ENCODE data around the gene AMER3.
"Not testable (repeated sequence)": the region's sequence is repeated elsewhere in the genome, so short reads cannot be mapped to it uniquely, and the experiment has no call there.

The AMER3 gene, protein sequence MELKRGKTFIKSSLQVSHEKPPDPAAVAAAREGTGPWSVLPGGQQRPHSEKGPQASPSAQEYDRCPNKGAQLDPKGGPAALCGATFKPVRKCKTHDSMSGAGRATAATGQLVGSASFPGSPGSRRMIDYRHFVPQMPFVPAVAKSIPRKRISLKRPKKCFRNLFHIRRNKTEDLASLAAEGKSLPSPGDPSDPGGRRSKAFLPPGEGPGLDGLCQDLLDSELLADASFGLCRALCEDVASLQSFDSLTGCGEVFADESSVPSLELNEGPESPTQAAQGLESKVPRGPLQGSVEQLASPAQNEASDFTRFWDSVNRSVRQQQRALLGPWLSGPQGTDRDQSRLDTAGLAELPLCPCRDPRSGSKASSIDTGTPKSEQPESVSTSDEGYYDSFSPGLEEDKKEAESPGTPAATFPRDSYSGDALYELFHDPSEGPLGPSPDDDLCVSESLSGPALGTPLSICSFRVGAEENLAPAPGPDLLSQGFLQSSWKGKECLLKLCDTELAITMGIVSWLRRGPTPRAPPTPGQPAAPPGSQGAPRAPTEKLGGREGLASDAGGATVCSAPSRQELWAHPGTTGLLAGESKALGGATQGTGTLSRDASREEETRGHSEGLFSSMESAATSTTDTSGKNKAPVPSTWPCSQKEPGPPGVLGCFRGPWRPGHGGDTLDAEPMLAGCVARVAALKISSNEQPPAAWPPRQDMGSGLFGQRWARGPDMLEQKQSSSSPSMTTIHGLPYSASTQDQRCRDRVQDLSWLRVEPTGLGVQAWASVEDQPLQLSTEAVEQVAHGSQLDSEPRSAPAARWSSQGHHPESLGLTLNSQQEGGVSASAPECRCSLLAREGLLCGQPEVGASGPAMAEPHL

DNA sequence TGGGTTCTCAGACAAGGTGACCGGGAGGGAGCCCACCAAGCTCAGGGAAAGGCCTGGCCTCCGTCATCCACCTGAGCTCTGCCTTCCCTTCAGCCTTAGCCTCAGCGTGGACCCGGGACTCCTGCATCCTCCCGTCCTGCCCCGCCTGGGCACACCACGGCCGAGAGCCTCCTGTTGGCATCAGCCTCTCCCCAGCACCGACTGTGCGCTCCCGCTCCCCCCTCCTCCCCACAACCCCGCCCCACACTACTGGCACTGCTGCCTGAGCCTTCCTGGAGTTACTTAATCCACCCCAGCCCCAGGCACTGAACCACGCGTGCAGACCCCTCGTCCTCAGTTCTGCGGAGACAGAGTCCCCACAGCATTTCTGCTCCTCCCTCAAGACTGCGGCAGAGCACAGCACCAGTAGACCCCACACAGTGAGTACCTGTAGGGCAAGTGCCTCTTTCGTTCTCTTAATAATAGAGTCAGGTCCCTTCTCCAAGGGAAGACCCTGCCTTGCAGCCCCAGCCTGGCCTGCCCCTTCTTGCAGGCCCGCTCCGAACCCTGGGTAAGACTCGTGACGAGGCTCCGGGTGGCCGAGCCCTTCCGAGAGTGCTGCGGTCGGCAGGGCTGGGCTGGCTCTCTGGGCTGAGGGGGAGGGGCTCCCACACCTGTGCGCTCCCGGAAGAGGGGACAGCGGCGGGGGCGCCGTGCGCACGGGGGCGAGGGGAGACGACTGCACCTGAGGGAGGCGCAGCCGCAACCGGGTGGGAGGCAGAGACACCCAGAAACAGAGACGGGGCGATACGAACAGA, at the start of gene AMER3:
Gene AMER3, plus strand, starts transcription at position 285 of the 797 bp plus-strand sequence. CDS start 6,533 bp downstream, outside the sequence.
- DNase-seq (ENCODE audit: low spot score) = no peak

DNA sequence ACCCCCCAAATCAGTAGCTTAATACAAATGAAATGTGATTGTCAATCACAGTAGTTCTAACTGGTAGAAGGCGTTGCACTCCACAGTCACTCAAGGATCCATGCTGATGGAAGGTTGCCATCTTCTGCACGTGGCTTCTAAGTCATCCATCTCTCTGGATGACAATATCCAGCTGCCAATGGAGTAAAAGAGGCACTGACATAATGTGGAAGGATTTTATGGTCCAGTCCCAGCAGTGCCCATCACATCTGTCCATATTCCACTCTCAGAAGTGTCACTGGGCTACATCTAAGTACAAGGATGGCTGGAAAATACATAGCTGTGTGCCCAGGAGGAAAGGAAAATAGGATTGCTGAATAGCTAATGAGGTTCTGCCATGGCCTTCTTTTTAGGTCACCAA, 40.5 kb upstream of the AMER3 start:
- DNase-seq (ENCODE audit: low spot score) = not testable (repeated sequence)

DNA sequence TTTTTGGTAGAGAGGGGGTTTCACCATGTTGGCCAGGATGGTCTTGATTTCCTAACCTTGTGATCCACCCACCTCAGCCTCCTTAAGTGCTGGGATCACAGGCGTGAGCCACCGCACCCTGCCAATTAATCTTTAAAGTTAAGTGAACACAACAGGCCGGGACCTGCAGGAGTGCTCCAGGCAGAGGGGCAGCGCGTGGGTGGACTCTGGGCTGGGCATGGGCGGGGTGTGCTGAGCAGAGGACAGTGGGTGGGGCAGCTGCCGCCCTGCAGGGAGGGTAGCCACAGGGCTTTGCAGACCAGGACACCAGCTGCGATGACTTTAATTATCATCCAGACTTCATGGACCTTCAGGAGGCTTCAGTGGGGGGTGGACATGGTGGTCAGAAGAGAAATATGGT, 35.3 kb upstream of the AMER3 start:
- no peak for DNase-seq (ENCODE audit: low spot score)

DNA sequence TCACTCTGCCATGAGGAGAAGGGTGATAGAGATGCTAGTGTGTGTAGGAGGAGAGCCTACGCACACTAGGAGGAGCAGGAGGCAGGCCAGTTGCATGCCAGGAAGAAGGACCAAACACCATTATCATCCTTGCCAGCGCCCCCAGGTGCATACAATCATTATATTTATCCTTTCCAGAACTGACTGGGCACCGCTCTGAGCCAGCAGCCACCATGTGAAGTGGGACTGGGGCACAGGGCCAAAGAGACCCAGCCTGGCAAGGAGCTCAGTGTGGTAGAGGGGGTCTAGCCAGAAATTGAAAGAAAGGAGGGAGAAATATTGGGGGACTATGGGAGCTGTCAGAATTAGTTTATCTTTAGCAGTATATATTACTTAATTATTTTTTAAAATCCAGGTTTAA, 34.8 kb upstream of the AMER3 start:
- no peak for DNase-seq (ENCODE audit: low spot score)

DNA sequence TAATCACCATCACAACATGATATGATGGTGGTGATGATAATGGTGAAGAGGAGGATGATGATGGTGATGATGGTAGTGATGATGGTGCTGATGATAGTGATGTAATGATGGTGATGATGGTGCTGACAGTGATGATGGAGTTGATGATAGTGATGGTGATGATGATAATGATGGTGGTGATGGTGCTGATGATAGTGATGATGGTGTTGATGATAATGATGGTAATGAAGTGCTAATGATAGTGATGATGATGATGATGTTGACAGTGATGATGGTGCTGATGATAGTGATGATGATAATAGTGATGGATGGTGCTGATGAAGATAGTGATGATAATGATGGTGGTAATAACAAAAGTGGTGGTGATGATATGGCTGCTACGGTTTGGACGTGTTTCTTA, 30.9 kb upstream of the AMER3 start:
- DNase-seq (ENCODE audit: low spot score) = no peak

DNA sequence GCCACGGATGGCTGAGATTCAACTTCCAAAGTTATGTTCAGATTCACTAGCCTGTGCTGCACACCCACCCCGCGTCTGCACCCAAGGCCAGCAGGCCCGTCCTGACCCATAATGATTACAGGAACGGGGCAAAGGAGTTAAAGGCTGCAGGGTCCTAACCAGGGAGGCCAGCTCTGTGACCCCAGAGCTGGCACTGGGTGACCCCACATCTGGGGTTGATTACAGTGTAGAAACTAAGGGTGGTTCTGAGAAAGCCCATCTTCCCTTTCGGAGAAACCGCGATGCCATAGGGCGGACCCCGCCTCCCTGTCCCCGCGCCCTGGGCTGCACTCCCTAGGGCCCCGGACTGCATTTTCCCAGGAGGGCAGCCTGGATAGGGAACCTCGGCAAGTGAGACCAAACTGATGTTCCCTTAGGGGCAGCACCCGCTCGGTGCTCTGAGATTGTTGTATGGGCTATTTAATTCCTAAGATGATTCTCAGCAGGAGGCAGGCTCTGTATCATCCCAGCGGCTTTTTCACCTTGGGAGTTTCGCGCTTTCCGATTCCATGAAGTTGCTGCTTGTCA, 28.6 kb upstream of the AMER3 start:
- DNase-seq (ENCODE audit: low spot score) = no peak

DNA sequence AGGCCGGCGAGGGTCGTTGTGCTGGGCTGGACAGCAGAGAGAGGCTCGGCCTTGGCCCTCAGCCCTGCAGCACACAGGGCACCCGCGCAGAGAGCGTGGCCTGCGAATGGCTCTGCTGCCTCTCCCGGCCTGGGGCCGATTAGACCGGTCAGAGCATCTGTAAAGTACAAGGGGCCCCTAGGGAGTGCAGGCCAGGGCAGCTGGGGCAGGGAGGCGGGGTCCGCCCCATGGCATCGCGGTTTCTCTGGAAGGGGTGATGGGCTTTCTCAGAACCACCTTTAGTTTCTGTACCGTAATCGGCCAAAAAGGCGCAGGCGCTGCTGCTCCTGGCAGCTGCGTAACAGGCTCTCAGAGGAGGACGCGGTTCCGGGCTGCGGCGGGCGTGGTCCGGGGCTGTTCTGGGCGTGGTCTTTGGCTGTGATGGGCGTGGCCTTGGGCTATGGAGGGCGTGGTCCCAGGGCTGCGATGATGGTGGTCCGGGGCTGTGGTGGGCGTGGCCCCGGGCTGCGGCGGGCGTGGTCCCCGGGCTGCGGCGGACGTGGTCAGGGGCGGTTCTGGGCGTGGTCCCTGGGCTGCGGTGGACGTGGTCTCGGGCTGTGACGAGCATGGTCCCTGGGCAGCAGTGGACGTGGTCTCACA, 27.9 kb upstream of the AMER3 start:
- peak; percentile 31 for DNase-seq (ENCODE audit: low spot score)

DNA sequence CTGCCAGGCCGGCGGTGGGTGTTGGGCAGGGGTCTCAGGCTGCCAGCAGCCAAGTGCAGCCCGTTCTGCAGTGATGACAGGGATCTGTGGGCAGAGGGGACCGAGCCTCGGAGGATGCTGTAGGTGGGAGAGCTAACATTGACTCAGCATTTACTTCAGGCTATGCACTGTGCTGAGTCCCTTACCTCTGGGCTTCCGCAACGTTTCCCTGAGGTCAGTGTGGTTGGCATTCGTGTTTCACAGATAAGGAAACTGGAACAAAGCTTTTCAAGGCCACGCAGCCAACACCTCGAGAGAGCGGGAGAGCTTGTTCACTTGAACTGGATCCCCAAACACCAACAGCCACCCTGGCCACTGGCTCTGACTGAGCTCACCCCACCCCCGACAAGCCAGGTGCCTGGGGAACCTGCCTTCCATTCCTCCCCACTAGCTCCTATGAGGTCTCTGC, 27.3 kb upstream of the AMER3 start:
- DNase-seq (ENCODE audit: low spot score) = no peak

DNA sequence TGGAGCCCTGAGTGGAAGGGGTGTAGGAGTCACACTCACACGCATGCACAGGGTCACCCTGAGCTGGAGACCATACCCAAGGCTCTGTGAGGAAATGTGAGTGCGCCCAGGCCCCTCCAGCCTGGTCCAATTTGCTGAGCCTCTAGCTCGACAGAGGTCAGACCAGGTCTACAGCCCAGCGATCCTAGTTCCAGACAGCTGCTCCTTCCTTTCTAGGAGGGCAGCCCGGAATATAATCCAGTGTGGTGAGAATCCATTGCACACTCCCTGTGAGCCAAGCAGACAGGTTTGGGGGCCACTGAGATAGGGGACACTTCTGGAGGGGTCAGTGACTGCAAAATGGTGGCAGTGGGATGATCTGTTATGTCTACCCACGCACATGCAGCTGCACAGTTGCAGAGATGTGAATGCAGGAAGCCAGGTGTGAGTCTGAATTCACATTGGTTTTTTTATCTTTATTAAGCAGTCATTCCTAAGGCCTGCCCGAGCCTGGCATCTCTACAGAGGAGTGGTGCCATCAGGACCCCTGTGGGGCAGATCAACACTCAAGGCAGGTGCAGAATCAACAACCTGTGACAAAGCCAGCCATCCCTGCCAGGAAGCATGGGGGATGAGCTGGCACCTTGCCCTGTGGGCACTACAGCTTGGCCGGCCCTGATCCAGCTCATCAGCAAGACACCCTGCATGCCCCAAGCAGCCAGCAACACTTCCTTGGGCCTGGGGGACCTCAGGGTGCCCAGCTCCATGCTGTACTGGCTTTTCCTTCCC, 26.6 kb upstream of the AMER3 start, which contains the start of gene GPR148:
Gene GPR148, plus strand, starts transcription at position 522 of the 768 bp plus-strand sequence. Its CDS starts 82 bp downstream, at position 604.
- DNase-seq (ENCODE audit: low spot score) = no peak

DNA sequence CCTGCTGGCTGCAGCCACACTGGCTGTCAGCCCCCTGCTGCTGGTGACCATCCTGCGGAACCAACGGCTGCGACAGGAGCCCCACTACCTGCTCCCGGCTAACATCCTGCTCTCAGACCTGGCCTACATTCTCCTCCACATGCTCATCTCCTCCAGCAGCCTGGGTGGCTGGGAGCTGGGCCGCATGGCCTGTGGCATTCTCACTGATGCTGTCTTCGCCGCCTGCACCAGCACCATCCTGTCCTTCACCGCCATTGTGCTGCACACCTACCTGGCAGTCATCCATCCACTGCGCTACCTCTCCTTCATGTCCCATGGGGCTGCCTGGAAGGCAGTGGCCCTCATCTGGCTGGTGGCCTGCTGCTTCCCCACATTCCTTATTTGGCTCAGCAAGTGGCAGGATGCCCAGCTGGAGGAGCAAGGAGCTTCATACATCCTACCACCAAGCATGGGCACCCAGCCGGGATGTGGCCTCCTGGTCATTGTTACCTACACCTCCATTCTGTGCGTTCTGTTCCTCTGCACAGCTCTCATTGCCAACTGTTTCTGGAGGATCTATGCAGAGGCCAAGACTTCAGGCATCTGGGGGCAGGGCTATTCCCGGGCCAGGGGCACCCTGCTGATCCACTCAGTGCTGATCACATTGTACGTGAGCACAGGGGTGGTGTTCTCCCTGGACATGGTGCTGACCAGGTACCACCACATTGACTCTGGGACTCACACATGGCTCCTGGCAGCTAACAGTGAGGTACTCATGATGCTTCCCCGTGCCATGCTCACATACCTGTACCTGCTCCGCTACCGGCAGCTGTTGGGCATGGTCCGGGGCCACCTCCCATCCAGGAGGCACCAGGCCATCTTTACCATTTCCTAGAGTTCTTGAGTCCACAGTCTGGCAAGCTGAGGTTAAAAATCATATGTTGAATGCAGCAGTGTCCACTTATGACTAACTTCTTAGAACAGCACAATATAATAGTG, 25.7 kb upstream of the AMER3 start:
- no peak for DNase-seq (ENCODE audit: low spot score)

DNA sequence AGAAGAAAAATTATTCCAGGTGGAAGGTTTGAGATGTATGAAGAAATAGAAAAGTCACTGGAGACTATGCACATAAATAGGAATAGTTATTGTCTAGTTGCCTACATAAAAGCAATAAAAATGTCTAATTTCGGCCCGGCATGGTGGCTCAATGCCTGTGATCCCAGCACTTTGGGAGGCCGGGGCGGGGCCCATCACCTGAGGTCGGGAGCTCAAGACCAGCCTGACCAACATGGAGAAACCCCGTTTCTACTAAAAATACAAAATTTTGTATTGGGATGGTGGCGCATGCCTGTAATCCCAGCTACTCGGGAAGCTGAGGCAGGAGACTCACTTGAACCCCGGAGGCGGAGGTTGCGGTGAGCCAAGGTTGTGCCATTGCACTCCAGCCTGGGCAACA, 23.1 kb upstream of the AMER3 start:
- not testable (repeated sequence) for DNase-seq (ENCODE audit: low spot score)

DNA sequence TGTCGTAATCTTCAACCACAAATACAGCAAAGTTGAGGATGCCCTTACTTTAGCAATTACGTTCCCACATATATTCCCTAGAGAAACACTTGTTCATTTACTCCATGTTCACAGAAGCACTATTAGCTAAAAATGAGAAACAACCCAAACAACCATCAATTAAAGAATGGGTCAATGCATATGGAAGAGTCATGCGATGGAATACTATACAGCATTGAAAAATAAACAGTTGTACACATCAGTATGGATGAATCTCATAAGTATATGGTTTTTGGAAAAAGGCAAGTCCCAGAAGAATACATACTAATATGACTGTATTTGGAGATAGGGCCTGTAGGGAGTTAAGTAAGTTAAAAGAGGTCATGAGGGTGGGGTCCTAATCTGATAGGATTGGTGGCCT, 20.1 kb upstream of the AMER3 start:
- DNase-seq (ENCODE audit: low spot score) = no peak

DNA sequence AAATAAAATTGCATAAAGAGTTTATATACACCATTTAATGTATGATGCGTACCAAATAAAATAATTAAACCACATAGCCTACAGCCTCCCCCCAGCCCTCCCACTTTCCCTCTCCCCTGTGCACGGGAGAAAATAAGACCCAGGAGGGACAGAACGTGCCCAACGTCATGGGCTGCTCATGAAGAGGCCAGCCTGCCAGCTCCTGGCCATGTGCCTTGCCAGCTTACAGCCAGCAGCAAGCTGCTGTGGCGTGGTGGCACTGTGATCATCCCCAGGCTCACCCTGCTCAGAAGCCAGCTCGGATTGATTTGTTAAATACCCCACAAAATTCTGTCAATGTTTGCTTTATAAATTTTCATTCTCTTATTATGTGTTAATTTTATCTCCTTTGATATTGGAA, 18.9 kb upstream of the AMER3 start:
- no peak for DNase-seq (ENCODE audit: low spot score)

DNA sequence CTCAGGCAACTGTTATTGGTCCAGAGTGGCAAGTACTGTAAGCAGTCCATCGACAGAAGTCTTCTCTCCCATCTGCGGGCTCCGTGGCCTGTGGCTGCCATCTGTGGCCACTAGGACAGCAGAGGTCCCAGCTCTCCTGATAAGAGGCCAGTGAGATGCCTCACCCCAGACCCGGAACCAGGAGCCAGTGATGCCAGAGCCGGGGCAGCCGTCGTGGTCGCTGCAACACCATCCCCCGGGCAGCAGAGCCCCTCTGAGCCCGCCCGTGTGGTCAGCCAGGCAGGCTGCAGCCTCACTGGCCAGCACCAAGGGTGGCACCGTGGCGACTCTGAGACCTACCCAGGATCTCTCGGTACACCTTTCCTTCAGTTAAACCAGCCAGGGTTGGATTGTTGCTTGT, 17.7 kb upstream of the AMER3 start:
- DNase-seq (ENCODE audit: low spot score) = no peak

DNA sequence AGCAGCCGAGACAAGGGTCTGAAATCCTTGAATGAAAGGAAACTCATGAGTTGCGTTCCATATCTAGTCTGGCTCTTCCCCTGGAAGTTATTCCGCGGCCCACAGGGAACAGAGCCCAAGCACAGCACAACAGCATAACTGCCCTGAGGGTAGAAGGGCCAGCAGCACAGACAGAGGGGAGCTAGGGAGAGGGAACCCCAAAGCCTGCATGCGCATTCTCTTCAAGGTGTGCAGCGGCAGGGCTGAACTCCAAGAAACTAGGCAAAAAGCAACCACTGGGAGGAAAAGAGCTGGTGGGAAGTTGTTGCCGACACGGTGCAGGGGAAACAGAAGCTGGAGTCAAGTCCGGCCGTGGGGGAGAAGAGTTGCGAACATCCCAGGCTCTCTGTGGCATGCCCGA, 14.7 kb upstream of the AMER3 start:
- no peak for DNase-seq (ENCODE audit: low spot score)

DNA sequence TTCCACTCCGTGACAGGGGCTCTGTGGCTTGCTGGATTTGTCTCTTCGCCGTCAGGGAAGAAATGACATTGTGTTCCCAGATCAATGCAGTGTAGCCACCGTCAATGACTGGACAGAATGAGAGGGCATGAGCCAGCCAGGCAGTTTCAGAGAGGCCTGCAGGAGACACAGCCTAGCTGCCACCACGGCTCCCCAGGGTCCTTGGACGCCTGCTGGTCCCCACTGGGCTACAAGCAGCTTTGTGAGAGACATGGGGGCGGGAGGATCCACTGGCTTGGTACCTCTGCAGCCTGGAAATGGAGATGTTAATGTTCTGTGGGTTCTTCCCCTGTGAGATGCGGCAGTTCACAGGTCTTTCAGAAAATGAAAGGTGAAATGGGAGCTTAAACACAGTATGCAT, 12.1 kb upstream of the AMER3 start:
- no peak for DNase-seq (ENCODE audit: low spot score)

DNA sequence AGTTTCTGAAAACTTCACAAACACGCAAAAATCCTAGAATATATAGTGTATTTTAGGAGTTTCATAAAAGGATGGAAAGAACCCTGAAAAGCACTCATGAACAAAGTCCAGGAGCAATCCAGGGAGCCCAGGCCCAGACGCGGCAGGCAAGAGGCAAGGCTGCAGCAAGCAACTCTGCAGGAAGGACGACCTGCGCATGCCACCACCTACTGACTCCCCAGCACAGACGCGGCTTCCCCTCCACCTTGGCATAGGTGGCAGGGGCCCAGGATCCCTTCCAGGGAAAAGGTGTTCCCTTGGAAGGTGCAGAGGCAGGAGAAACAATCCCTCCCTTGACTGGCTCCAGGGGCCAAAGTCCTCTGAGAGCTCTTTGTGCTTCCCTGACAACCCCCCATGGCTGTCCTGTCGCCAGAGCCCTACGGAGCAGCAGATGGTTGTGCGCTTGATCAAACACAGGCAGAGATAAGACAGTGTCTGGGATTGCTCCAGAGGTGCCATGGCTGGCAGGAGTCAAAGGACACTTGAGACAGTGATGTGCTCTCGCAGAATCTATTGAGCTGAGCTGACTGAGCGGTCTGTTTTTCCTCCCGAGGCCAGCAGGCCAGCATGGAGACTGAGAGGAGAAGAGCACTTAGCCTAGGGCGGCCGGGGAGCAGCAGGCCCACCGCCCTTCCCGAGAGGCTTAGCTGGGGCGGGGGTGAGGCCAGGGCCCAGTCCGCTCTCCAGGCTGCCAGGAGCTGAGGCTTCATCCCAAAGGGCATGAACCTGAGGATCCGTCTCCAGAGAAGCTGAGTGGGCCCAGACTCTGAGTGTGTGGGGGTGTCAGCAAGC, 10.8 kb upstream of the AMER3 start:
- DNase-seq (ENCODE audit: low spot score) = no peak

DNA sequence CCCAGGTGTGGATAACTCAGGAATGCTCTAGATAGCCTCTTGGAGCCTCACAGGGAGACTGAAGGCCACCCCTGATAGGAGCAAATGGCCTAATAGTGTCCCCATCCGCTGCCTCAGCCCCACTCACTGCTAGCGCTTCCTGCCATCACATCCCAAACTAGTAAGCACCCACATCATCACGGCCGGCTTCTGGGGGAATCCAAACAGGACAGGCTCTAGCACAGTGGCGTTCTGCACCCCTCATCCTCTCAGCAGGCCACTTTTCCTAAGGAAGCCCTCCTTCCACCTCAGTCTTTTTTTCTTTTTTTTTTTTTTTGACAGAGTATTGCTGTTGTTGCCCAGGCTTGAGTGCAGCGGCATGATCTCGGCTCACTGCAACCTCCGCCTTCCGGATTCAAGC, 6.3 kb upstream of the AMER3 start:
- DNase-seq (ENCODE audit: low spot score) = no peak

All from globus pallidus (tissue), 1 donor.